IgD-negative memory B cell (primary cell): ENCODE measurements around the gene LRRC3B. TPM values are rescaled to one million over a fixed set of nuclear protein-coding genes. Genes with fewer than 3 reads are reported as not detected.

ENCODE experiments used
- H3K27ac Mint-ChIP-seq, 3 donors: one replicate each; pipeline ENCODE4 v1.8.0; 2020 to 2022; ENCODE audit warnings: mild to moderate bottlenecking in 3 of 3, mixed read lengths in 3 of 3, moderate library complexity in 1 of 3
- H3K27me3 Mint-ChIP-seq: one replicate; pipeline ENCODE4 v1.8.0; 2021; ENCODE audit warnings: mixed read lengths
- H3K36me3 Mint-ChIP-seq: one replicate; pipeline ENCODE4 v1.8.0; 2020; ENCODE audit warnings: mild to moderate bottlenecking, mixed read lengths
- H3K4me1 Mint-ChIP-seq, 3 donors: one replicate each; pipeline ENCODE4 v1.8.0; 2020 to 2022; ENCODE audit warnings: mixed read lengths in 3 of 3, mild to moderate bottlenecking in 1 of 3
- H3K4me3 Mint-ChIP-seq, 4 donors: one replicate each; pipeline ENCODE4 v1.8.0; 2020 to 2022; ENCODE audit warnings: mild to moderate bottlenecking in 4 of 4, mixed read lengths in 4 of 4, moderate library complexity in 3 of 4
- H3K9me3 Mint-ChIP-seq, 3 donors: one replicate each; pipeline ENCODE4 v1.8.0; 2020 to 2021; ENCODE audit warnings: mixed read lengths in 3 of 3, mild to moderate bottlenecking in 1 of 3
- polyA plus RNA-seq: library from polyadenylated mRNA; unstranded; fragments of 300-500 nt; fragmentation: Illumina TruSeq; gene quantifications from one replicate; pipeline ENCODE4 v1.2.3, GENCODE V29; 2021

LRRC3B gene
- polyA plus RNA-seq, 1 donor from 2014 or later = not detected

GRCh38 chr3:26623419-26624208 is 1.0 kb downstream of the LRRC3B start:
- peaks cover 0 to 9% (median 2%) of the 10 kb centered on the region in 3 donors for H3K9me3 Mint-ChIP-seq
- no peak overlapping the region for H3K27ac Mint-ChIP-seq
- H3K36me3 Mint-ChIP-seq = peaks cover 1% of the 10 kb centered on the region

DNA sequence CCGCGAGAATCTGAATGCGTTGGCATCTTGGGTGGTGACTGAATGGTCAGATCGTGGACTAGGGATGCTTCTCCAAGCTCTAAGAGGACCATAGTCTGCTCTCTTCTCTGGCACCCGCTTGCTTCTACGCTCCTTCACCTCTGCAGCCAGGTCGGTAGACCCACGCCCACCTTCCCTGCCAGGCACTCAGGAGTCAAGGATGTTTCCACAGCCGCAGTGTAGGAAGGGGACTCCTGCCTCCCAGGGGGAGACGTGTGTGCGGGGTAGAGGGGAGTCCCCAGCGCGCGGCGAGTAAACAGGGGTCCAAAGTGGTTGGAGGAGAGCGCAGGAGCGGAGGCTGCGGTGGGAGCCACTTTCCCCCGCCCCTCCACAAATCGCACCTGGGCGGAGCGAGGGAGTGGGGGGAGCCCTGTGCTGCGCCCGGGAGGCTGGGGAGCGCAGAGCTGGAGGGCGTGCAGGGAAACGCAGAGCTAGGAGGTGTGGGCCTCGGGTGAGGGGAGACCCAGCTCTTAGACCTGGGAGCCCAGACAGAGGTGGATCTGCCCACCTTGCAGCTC is 1.7 kb downstream of the LRRC3B start:
- peaks cover 1% of the 10 kb centered on the region for H3K36me3 Mint-ChIP-seq
- no peak overlapping the region for H3K27ac Mint-ChIP-seq
- no peaks in the 10 kb centered on the region for H3K4me1 Mint-ChIP-seq
- H3K27me3 Mint-ChIP-seq = peaks cover 26% of the 10 kb centered on the region
- H3K4me3 Mint-ChIP-seq = no peak overlapping the region
- H3K9me3 Mint-ChIP-seq = peaks cover 0 to 9% (median 2%) of the 10 kb centered on the region in 3 donors

More at GRCh38 chr3:26623419-26624208, 1.0 kb downstream of the LRRC3B start:
- peaks cover 26% of the 10 kb centered on the region for H3K27me3 Mint-ChIP-seq
- no peak overlapping the region for H3K4me3 Mint-ChIP-seq
- no peaks in the 10 kb centered on the region for H3K4me1 Mint-ChIP-seq

- Mint-ChIP-seq H3K36me3 (peaks cover 1% of the 10 kb centered on the region), H3K27me3 (peaks cover 26% of the 10 kb centered on the region), H3K4me1 (no peaks in the 10 kb centered on the region), H3K9me3 (peaks cover 0 to 9% (median 2%) of the 10 kb centered on the region in 3 donors), H3K27ac (no peak overlapping the region), H3K4me3 (no peak overlapping the region)
These were observed 2.6 kb downstream of the LRRC3B start for GRCh38 chr3:26625187-26625586.

DNA sequence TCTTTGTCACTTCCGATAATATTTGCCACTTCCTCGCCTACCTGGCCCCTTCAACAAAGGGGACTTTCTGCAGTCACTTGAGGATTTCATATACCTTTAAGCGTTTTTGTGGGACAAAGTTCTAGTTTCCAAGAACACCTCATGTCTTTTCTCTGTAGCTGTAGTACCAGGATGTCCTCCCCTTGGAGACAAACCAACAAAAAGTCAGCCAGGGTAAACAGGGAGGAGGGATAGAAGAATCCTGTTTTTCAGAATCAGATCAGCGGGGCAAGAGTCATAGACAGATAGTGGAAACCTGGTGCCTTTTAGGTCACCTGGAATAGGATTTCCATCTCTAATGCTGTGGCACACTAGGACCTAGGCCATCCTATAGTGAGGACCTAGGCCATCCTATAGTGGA is 4.5 kb downstream of the LRRC3B start:
- no peak overlapping the region for H3K27ac Mint-ChIP-seq
- no peak overlapping the region for H3K4me3 Mint-ChIP-seq
- H3K36me3 Mint-ChIP-seq = peaks cover 1% of the 10 kb centered on the region
- H3K27me3 Mint-ChIP-seq = peaks cover 18% of the 10 kb centered on the region
- no peaks in the 10 kb centered on the region for H3K4me1 Mint-ChIP-seq
- H3K9me3 Mint-ChIP-seq = peaks cover 2 to 5% (median 2%) of the 10 kb centered on the region in 3 donors

DNA sequence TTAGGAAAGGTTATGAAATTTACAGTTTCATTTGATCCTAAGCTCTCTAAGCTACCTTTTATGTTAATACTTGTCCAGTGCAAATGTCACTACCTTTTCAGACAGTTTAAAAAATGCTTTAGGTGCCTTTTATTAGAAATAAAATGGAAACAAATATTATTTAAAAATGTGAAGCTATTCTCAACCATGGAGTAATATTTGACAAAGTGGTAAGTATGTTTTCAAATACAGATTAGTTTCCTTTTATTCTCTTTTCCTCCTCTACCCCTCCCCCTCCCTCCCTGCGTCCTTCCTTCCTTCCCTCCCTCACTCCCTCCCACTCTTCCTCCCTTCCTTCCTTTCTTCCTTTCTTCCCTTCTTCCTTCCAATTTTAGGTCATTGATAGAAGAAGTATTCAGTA is 6.3 kb downstream of the LRRC3B start:
- H3K9me3 Mint-ChIP-seq = peaks cover 2 to 5% (median 2%) of the 10 kb centered on the region in 3 donors
- peaks cover 1% of the 10 kb centered on the region for H3K36me3 Mint-ChIP-seq
- no peak overlapping the region for H3K27ac Mint-ChIP-seq
- H3K4me1 Mint-ChIP-seq = no peaks in the 10 kb centered on the region
- no peak overlapping the region for H3K4me3 Mint-ChIP-seq
- peaks cover 6% of the 10 kb centered on the region for H3K27me3 Mint-ChIP-seq

DNA sequence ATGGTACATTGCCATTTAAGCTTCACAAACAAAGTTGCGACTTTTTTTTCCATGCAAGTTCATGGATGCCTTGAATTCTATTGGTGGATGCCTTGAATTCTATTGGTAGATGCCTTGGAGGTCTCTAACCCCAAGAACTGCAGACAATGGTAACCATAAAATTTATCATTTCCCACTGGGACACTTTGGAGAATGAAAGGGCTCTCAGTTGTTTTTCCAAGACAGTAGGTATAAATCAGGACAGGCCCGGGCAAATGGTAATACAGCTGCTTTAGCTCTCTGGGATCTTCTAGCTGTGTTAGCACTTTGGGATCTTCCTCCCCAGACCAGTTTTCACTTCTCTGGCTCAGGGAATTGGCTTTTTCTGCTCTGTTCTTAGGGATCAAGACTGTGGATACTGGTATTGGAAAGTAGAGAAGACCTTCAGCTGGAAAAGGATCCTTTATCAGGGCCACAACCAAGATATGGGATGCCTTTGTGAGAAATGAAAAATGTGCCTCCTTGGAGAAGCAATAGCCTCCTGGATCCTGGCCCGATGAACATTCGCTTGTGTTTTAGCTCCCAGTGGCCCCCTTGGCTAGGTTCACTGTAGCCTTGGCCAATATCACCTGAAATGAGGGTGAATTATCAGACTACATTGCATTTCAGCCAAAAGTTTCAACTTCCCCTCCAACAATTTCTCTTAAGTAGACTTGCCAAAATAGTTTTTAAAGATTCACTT is 8.3 kb downstream of the LRRC3B start:
- H3K4me3 Mint-ChIP-seq = no peak overlapping the region
- H3K27ac Mint-ChIP-seq = no peak overlapping the region
- peaks cover 1% of the 10 kb centered on the region for H3K36me3 Mint-ChIP-seq

DNA sequence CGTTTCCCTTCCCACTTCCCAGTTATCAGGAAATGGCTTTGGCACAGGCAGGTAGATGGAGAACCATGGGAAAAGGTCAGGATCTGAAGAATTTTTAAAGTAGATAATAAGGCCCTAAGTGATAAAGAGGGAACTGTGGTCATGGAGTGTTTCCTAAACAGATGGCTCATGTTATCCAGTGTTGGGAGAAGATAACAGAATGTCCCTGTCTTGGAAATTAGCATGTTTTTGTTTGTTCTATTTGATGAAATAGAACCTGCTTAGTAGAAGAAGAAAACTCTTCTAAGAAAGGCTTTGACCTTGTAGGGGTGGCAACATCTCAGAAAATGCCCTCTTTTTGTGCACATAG is 8.8 kb downstream of the LRRC3B start:
- H3K4me1 Mint-ChIP-seq = no peaks in the 10 kb centered on the region
- H3K9me3 Mint-ChIP-seq = peaks cover 0 to 5% (median 4%) of the 10 kb centered on the region in 3 donors
- H3K36me3 Mint-ChIP-seq = peaks cover 1% of the 10 kb centered on the region
- no peak overlapping the region for H3K4me3 Mint-ChIP-seq
- H3K27me3 Mint-ChIP-seq = no peaks in the 10 kb centered on the region
- H3K27ac Mint-ChIP-seq = no peak overlapping the region

More for the DNA sequence above, 8.3 kb downstream of the LRRC3B start:
- Mint-ChIP-seq H3K27me3 (peaks cover 2% of the 10 kb centered on the region), H3K9me3 (peaks cover 0 to 5% (median 2%) of the 10 kb centered on the region in 3 donors), H3K4me1 (no peaks in the 10 kb centered on the region)

DNA sequence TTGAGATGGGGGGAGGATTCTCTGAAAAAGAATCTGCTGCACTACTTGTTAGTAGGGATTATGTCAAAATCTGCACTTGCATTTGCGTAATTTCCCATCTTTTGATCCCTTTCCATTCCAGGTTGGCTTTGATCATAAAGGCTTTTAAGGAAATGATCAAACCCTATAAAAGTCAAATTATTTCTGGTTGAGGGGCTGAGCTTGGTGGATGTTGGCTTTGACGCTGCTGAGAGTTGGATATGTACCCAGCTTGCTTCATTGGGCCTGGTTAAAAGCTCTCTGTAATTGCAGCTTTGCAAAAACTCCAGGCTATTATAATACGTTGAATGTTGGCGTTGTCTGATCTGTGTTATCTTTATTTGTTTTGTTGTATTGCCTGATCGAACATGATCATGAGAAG is 12.0 kb downstream of the LRRC3B start:
- Mint-ChIP-seq H3K4me3 (peak overlapping the region in 1 of 4 donors; percentile 39), H3K9me3 (peaks cover 0 to 8% (median 0%) of the 10 kb centered on the region in 3 donors), H3K4me1 (no peaks in the 10 kb centered on the region), H3K36me3 (no peaks in the 10 kb centered on the region), H3K27me3 (no peaks in the 10 kb centered on the region), H3K27ac (no peak overlapping the region)

DNA sequence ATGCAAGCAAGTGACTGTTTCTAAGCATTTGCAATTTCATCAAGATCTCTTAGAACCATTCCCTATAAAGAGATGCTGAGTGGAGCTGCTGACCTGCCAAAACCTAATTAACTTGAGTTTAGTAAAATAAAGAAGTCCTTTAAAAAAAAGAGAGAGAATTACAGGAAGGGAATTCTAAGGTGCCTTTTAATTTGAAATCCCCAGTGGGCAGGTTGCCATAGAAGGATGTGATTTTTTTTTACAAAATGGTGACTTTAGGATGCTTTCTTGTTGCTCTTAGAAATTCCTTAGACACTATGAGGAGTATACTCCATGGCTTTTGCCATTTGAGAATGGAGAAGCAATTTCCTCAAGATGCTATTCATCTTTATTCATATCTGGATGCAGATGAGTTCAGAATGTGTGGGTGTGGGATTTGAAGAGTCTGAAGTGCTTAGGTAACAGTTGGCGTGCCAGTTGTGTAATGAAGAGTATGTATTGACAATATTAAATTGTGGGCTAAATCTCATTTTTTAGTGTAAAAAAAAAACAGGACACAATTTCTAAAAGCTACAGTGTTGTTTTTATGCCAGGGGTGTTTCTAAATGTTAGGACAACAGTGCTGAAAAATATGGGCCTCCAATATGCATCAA is 13.6 kb downstream of the LRRC3B start:
- H3K4me3 Mint-ChIP-seq = no peak overlapping the region
- H3K4me1 Mint-ChIP-seq = no peaks in the 10 kb centered on the region
- H3K36me3 Mint-ChIP-seq = no peaks in the 10 kb centered on the region
- peaks cover 0 to 8% (median 0%) of the 10 kb centered on the region in 3 donors for H3K9me3 Mint-ChIP-seq
- H3K27me3 Mint-ChIP-seq = no peaks in the 10 kb centered on the region
- H3K27ac Mint-ChIP-seq = no peak overlapping the region

DNA sequence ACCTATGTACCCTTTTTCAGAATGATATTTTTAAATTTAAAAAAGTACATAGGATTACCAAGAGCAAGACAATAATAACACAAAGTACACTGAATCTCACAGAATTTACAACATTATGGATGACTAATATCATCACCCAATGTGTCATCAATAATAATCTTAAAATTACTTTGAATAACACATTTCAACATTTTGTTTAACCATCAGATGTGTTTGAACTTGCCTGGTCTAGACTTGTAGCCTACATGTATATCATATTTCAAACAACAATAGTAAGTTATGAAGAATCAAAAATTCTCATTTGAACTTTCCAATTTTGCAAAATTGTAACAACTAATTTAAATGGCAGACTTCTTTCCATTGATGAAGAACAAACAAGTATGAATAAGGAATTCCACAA is 15.1 kb downstream of the LRRC3B start:
- no peak overlapping the region for H3K27ac Mint-ChIP-seq
- H3K4me3 Mint-ChIP-seq = no peak overlapping the region
- H3K9me3 Mint-ChIP-seq = peaks cover 0 to 6% (median 0%) of the 10 kb centered on the region in 3 donors
- H3K36me3 Mint-ChIP-seq = no peaks in the 10 kb centered on the region
- H3K27me3 Mint-ChIP-seq = no peaks in the 10 kb centered on the region
- no peaks in the 10 kb centered on the region for H3K4me1 Mint-ChIP-seq

DNA sequence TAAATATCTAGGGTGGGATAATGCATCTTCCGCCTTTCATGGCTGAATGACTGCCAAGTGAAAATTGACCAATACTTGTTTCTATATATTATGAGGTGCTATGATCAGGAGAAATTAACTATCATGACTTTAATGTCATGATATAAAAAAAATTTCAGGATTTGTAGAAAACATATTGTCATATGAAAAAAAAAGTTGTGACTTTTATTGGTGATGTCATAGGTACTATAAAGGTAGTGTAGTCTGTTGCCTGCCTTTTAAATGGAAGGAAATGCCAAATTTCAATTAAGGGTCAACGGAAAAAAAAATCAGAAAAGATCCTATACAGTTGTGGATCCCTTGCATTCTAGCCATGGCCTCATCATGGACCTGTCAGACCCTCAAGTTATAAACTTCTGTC is 15.5 kb downstream of the LRRC3B start:
- Mint-ChIP-seq H3K27ac (no peak overlapping the region), H3K4me1 (no peaks in the 10 kb centered on the region), H3K4me3 (no peak overlapping the region), H3K36me3 (no peaks in the 10 kb centered on the region), H3K27me3 (no peaks in the 10 kb centered on the region), H3K9me3 (peaks cover 0 to 6% (median 0%) of the 10 kb centered on the region in 3 donors)

GRCh38 chr3:26639339-26639738 is 16.8 kb downstream of the LRRC3B start:
- no peaks in the 10 kb centered on the region for H3K36me3 Mint-ChIP-seq
- no peaks in the 10 kb centered on the region for H3K27me3 Mint-ChIP-seq
- H3K27ac Mint-ChIP-seq = no peak overlapping the region
- no peak overlapping the region for H3K4me3 Mint-ChIP-seq
- H3K4me1 Mint-ChIP-seq = no peaks in the 10 kb centered on the region
- H3K9me3 Mint-ChIP-seq = peaks cover 0 to 6% (median 0%) of the 10 kb centered on the region in 3 donors

DNA sequence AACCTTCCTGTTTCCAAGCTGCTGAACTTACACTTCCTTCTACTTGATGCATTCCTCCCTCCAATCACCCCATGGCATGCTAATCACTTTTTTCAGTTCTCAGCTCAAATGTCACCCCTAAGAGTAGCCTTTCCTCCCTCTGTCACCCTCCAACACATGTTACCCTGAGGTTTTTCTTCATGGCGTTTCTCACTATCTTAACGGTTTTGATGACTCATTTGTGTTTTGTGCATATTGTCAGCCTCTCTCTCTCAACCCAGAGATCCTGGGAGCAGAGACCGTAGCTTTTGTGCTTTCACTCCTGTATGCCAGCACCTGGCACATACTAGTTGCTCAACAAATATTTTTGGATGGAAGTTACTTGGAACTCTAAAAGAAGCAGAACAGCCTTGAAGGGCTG is 24.5 kb downstream of the LRRC3B start:
- no peak overlapping the region for H3K4me3 Mint-ChIP-seq
- H3K27ac Mint-ChIP-seq = no peak overlapping the region
- H3K9me3 Mint-ChIP-seq = no peaks in the 10 kb centered on the region
- no peaks in the 10 kb centered on the region for H3K27me3 Mint-ChIP-seq
- no peaks in the 10 kb centered on the region for H3K36me3 Mint-ChIP-seq
- no peaks in the 10 kb centered on the region for H3K4me1 Mint-ChIP-seq

DNA sequence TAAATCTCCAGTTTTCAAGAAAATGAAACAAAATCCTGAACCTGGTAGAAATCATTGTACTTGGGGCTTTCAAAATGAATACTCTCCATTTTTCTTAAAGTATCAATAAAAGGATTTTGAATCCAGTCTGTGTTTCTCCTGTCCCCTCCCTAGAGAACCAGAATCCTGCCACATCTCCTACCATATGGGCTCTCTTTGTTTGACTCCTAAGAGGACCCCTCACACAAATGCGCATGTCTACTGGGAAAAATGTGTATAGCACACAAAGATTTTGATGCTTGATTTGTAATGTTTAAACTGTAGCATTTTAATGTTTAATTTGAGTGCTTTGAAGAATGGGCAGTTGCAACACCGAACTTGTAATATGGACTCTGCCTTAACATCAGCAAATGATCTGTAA is 25.9 kb downstream of the LRRC3B start:
- H3K4me1 Mint-ChIP-seq = no peaks in the 10 kb centered on the region
- H3K36me3 Mint-ChIP-seq = no peaks in the 10 kb centered on the region
- H3K9me3 Mint-ChIP-seq = no peaks in the 10 kb centered on the region
- H3K4me3 Mint-ChIP-seq = no peak overlapping the region
- H3K27me3 Mint-ChIP-seq = no peaks in the 10 kb centered on the region
- no peak overlapping the region for H3K27ac Mint-ChIP-seq

DNA sequence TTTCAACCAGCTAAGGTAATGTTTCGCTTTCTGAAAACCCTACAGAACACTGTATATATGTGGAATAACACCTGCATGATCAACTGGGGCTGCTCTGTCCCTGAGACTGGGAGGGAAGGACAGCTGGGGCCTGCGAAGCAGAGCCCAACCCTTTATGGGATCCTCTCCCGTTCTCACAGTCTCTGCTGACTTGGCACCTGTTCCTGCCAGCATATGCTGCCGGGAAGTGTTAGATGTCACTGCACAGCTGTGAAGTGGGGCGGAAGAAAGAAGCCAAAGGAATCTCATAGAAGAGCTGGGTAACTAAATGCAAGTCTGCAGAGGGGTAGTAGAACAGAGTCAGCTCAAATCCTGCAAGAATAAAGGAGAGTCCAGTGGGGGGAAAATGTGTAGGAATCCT is 29.6 kb downstream of the LRRC3B start:
- H3K27ac Mint-ChIP-seq = no peak overlapping the region
- no peak overlapping the region for H3K4me3 Mint-ChIP-seq
- H3K9me3 Mint-ChIP-seq = no peaks in the 10 kb centered on the region
- no peaks in the 10 kb centered on the region for H3K36me3 Mint-ChIP-seq
- H3K27me3 Mint-ChIP-seq = no peaks in the 10 kb centered on the region
- no peaks in the 10 kb centered on the region for H3K4me1 Mint-ChIP-seq
